HG02884 (cell line): ENCODE data around the gene LRMDA.
"Not testable (repeated sequence)": the region's sequence is repeated elsewhere in the genome, so short reads cannot be mapped to it uniquely, and the experiment has no call there.

Source experiments
- ATAC-seq: cut with Tn5 transposase; IDR thresholded peaks from one replicate; pipeline ENCODE4 v1.9.1; 2021; ENCODE audit warnings: mild to moderate bottlenecking, moderate library complexity; ENCODE audit not compliant: unreplicated experiment

LRMDA gene

DNA sequence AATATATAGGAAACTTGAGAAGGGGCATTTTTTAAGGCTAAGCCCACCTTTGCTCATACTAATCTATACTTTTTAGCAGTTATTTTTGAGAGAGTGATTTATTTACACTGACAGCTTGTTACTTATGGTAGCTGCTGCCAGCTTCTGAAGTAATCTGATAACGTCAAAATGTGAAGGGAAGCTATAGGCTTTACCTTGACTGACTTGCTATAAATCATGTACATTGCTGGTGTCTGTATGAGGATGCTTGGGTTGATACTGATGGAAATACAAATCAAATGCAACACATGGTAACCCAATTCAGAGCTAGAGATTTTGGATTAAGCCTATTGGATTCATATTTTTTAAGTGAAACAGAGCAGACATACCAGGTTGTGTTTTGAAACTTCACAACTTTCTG, 299.4 kb downstream of the LRMDA start:
- no peak for ATAC-seq

- ATAC-seq: no peak
Observed at GRCh38 chr10:75733135-75733890, 301.9 kb downstream of the LRMDA start.

DNA sequence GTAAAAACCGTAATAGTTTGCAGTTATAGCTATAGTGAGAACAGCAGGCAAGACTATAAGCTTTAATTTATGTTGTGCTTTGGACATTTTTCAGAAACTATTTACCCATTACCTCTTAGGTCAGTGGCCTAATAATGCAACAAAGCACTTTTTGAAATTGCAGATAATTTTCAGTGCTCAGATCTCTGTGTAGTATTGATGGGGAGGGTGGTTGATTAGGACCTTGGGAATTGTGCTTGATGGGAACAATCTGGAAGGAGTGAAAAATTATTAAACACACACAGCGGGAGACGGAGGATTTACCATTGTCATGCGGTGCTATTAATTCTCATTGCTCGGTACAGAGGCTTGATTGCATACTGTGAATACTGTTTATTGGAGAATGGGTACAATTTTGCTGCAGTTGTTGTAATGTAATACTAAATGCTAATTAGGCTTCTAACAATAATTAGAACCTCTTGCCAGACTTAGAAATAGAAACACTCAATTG, 304.8 kb downstream of the LRMDA start:
- no peak for ATAC-seq

DNA sequence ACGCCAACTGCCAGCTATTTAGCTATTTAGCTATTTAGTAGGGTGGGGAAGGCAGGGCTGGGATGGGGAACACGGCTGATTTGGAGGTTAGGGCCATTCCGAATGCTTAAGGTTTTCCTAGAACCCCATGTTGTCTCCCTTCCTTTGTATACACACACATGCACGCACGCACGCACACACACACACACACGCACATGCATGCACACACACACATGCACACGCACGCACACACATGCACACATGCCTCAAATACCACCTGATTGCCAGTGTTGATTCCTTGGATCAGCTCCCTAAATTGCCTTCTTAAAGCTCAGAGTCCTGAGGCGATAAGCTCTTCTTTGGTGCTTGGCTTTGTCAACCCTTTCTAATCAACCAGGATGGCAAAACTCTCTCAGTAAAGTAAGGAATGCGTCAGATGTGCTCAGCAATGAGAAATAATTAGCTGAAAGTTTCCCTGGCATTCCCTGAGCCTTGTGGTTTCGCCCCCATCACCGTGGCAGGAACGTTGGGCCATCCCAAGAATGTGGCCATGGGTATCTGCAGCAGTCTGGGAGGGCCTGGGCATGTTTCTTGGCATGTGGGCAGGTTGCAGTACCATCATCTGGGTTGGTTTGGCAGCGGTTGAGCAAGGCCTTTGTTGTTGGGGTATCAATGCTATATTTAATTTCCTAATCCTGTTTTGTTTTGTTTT, 305.6 kb downstream of the LRMDA start:
- no peak for ATAC-seq

DNA sequence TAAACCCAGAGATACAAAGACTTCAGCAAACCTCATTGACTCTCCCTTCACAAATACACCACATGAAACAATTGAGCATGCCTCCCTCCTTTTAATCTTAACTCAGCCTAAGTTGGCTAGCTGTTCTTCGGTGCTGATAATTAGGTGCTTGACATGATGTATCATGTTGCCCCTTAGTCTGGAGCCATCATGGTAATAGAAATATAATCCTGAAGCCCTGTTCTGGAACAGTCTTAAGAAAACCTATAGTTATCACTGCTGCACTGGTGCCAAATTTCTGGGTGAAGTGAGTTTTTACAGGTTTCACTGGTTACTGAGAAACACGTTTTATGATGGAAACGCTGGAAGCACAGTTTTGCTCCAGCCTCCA, 306.1 kb downstream of the LRMDA start:
- no peak for ATAC-seq

DNA sequence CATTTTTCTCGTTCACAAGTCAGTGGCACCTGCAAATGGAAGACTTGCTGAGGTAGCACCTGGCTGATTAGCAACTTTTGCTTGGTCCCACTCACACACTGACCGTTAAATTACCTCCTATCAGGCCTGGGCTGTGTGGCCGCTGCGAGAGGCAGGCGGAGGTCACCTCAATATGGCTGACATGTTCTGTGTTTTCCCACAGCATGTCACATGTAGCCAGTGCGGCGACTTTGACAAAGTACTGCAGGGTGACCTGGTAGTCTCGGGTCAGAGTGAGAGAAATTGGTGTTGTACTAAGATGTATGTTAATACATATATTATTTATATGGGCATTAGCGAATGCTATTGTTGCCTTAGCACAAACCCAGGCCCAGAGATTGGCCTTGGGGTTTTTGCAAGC, 307.5 kb downstream of the LRMDA start:
- ATAC-seq: no peak

GRCh38 chr10:75739414-75740143, 308.2 kb downstream of the LRMDA start:
- ATAC-seq: no peak

DNA sequence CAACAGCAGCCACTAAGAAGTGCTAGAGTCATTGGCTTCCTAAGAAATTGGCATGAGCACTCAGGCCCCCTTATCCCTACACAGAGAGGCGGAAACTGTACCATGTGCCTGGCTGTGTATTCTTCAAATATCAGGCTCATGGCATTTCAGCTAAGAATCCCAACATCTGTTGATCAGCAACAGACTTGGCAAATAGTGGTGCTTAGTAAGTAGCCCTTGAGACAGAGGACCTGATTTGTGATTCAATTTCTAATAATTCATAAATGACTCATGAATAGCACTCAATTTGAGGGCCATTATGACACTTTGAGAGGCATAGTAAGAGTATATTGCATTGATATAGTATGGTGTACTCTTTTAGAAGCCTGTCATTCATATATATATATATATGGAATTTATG, 309.1 kb downstream of the LRMDA start:
- ATAC-seq: no peak

- no peak for ATAC-seq
Observed at GRCh38 chr10:75742355-75742754, 310.9 kb downstream of the LRMDA start.

DNA sequence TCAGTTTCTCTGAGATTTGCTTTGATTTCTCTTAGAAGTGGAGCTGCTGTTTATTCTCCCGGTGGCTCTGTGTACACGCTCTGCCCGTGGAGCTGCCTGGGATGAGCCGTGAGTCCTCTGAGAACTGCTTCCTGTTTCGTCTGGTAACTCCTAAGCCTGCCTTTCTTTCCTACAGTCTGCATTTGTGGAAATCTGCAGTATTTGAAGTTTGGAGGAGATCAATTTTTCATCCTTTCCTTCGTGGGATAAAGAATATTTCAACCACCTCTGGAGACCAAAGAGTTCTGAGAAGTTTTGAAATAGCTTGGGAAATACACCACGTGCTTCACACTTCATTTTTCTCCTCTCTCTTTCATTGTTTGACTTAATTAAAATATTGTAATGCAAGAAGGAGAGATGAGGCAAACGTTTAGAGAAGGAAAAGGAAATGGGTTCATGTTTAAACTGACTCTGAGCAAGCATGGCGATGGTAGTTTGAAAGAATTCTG, 311.9 kb downstream of the LRMDA start:
- no peak for ATAC-seq

DNA sequence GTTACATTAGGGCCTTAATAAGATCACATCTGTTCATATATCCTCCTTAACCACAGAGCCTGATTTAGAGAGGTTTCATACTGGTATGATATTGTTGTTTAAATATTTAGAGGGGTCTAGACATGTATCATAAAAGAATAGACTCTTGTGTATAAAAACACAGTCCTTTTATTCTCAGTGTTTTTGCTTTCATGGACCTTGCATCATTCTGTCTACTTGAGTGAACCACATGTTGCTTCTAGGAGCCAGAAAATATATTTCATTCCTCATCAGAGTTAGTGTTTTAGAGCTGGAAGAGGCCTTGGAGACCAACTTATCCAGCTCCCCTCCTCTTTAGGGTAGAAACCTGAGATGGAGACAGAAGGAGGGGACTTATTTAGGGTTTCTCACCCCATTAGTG, 312.8 kb downstream of the LRMDA start:
- ATAC-seq: no peak

DNA sequence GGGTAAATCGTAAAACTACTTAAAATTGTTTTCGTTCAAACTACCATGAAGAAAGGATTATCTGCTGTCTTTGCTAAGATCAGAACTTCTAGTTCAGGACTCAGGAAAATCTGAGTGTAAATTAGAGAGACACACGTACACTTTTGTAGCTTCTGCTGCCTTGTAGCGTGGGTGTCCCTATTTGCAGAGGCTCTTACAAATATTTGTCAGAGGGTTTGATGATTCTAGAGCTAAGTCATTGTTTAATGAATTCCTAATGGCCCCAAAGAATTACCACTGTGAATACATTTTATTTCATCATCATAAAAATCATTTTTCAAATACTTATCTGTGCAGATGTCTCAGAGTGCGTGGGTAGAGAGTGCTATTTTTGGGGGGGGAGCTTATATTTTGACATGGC, 314.9 kb downstream of the LRMDA start:
- ATAC-seq: no peak

- not testable (repeated sequence) for ATAC-seq
Observed at GRCh38 chr10:75750093-75750875, 318.9 kb downstream of the LRMDA start.

GRCh38 chr10:75751232-75751631, 319.8 kb downstream of the LRMDA start:
- no peak for ATAC-seq

DNA sequence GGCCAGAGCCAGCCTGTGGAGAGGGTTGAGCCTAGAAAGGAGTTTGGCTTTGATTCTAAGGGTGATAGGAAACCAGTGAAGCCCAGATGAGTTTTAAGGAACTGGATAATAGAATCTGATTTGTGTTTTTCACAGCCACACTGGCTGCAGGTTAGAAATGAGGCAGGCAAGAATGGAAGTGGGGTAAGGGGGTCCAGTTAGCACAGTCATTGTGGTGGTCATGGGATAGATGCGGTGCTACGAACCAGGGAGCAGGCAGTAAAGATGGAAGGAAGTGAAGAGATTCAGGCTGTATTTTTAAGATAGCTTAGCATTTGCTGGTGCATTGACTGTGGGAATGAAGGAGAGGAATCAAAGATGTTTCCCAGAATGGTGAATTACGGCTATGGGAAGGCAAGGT, 322.2 kb downstream of the LRMDA start:
- ATAC-seq: no peak

GRCh38 chr10:75754096-75754831, 322.8 kb downstream of the LRMDA start:
- no peak for ATAC-seq

GRCh38 chr10:75755528-75755927, 324.1 kb downstream of the LRMDA start:
- no peak for ATAC-seq

GRCh38 chr10:75761289-75761688, 329.9 kb downstream of the LRMDA start:
- ATAC-seq: no peak

DNA sequence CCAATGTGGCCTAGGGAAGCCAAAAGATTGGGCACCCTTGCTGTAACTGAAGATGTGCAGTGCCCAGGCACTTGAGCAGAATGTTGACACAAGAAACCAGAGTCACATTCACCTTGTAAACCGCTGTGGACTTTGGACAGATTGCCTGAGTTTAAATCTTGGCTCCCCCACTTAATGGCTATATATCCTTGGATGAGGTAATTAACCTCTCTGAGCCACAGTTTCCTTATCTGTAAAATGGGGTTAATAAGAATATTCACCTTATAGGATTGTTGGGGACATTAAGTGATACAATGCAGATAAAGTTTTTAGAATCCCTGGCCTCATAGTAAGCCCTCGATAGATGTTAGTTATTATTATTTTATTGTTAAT, 331.0 kb downstream of the LRMDA start:
- ATAC-seq: no peak

- no peak for ATAC-seq
Observed at GRCh38 chr10:75763652-75764051, 332.2 kb downstream of the LRMDA start.
